Superior temporal gyrus (tissue), 1 donor: ENCODE data around the gene DUSP7.

Experiments used
- DNase-seq: peaks from one replicate; pipeline ENCODE4 v3.0.0-alpha.2; 2016; ENCODE audit errors: extremely low spot score

DUSP7 gene

DNA sequence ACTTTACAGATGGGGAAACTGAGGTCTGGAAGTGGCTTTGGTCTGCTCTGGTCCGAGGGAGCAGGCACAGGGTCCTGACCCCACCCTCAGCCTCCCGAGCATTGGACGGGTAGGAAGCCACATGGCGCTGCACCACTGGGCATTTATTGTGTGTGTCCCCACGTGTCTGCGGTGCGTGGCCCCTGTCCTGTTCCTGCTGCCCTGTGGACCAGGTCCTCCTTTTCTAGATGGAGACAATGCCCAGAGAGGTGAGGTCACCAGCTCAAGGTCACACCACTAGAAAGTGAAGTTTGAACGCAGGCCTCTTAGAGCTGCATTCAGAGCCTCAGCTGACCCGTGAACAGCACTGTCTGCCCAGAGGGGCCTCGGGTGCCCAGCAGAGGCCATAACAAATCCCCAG, 26.8 kb downstream of the DUSP7 start:
- no peak for DNase-seq

DNA sequence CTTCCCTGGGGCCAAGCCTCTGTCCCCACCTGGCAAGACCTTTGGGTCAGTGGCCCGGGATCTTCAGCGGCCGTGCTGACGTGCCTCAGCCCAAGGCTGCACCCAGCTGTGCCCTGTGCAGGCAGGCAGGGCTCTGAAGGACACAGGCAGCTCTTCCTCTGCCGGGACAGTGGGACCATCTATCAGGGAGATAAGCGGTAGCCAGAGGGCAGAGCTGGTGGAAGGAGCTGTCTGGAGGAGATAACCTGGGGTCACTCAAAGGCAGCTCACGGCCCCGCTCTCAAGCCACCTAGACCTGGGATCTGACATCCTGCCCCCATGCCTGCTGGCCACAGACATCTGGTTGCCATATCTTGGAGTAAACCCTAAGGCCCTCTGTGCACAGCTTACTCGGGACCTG, 27.3 kb downstream of the DUSP7 start:
- DNase-seq = no peak

DNA sequence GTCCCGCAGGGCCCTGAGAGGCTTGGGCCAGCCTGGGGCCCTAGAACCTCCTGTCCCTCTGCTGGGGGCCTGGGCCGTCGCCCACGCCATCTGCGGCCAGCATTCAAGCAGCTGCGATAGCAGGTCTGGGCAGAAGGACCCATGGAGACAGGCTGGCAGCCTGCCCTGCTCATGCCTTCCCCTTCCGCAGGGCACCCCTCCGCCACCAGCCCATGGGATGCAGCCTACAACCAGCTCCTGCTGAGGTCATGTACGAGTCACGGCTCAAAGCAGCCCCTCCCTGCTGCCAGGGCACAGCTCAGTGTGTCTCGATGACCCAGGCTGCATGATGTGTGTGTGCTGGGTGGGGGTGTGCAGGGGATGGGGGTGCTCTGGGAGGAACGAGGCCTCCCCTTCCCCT, 27.8 kb downstream of the DUSP7 start:
- peak; percentile 85 for DNase-seq

DNA sequence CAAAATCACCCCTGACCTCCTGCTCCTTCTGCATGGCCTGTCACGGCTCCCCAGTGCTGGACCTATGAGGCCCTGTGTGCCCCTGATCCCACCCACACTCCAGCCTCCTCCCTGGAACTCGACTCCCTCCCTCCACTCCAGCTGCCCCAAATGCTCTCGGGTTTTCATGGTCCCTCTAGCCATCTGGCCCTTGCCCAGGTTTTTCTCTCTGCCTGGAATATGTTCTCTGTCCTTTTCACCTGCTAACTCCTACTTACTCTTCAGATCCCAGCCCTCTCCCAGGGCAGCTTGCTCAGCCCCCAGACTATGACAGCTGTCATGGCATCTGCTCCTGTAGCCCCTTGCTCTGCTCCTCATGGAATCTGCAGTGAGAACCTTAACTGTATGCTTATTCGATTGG, 30.3 kb downstream of the DUSP7 start:
- DNase-seq = no peak

DNA sequence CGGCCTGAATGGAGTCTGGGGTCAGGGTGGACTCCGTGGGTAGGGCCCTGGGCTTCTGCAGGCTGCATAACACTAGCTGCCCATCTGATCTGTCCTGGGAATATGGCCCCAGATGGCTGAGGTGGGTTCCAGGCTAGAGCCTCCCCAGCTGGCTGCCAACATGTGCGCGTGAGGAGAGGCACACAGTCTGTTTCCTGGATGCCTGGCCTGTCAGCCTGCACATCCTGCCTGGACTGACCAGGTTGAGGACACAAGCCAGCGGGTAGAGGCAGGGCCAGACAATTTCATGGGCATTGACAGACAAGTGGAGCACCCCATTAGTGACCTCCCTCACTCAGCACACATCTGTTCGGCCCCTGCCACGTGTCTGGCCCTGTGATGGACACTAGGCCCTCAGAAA, 30.9 kb downstream of the DUSP7 start:
- no peak for DNase-seq

DNA sequence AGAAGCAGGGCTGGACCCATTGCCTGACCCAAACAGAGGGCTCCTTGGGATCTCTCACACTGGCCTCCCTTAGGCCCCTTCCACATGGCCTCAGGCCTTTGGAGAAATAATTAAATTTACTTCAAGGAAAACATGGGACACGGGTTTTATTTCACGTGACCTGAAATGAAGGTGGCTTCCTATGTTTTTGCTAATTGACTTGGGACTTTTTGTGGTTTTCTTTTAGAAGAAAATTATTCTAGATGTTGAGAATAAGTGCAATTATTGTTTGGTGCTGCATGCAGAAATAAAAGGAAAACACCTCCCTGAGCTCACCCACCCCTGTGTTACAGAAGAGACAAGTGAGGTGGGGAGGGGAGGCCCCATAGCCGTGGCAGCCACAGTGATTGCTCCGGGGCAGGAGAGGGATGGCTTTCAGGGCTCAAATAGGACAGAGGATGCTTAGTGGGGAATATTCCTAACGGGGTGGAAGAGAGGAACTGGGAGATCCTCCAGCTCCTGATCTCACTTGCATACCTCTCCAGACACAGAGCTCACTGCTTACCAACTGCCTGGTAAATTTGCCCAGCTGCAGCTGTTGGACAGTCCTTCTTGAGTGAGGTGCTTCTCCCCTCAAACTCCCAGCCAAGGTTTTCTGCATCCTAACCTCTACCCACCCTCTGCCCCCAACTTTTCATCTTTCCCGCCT, 31.5 kb downstream of the DUSP7 start:
- no peak for DNase-seq

DNA sequence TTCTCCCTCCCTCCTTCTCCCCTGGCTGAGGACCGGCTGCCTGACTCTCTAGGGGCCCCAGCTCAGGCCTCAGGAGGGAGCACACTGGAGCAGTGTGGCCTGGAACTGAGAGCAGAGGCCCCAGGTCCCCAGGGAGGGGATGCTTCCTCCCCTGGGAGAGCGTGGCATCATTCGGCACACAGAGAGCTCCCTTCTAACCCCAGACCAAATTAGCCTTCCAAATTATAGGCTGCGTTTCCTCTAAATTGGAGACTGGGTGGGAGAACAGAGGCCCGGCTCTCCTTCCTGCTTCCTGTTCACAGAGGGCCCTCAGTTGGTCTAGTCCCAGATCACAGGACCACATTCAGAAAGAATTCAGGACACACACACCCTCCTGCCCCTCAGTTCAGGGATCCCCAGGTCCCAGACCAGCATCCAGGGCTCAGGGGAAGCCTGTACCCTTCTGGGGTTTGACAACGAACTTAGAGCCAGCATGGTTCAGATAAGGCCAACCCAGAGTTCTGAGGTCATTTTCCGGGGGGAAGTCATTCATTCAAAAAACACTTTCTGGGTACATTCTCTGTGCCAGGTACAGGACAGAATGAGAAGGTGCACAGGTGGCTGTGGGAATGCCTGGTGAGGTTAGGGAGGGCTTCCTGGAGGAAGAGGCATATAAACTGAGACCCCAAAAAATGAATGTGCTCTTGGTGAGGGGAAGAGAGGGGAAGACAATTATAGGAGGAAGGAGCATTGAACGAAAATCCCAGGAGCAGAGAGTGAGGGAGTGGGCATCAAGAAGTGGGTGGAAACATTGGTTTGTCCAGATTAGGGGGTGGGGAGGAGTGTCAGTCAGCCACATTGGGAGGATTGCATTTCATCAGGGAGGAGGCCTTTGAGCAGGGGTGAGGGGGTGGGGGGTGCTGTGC, 32.3 kb downstream of the DUSP7 start:
- no peak for DNase-seq

DNA sequence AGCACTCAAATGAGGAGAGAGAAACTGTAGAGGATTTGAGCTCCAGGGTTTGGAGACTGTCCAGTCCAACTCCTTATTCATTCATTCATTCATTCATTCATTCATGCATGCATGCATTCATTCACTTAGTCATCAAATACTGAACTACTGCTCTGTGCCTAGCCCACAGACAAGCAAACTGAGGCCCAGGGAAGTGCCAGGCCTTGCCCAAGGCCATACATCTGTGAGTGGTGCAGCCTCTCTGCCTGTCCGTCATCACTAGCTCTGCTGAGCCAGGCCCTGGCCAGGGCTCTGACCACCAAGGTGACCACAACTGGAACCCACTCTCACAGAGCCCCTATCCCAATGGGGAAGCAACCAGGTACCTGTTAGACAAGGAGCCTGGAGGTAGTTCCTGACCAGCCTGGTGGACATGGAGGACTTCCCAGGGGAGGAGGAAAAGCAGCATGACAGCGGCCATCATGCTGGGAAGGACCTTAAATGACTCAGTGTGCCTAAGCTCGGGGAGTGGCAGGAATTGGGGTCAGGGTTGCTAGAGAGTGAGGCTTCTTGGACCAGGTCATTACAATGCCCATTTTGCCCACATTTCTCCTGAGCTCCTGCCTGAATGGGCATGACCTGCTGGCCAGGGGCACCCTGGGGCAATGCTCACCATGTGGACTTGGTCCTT, 33.1 kb downstream of the DUSP7 start:
- no peak for DNase-seq

DNA sequence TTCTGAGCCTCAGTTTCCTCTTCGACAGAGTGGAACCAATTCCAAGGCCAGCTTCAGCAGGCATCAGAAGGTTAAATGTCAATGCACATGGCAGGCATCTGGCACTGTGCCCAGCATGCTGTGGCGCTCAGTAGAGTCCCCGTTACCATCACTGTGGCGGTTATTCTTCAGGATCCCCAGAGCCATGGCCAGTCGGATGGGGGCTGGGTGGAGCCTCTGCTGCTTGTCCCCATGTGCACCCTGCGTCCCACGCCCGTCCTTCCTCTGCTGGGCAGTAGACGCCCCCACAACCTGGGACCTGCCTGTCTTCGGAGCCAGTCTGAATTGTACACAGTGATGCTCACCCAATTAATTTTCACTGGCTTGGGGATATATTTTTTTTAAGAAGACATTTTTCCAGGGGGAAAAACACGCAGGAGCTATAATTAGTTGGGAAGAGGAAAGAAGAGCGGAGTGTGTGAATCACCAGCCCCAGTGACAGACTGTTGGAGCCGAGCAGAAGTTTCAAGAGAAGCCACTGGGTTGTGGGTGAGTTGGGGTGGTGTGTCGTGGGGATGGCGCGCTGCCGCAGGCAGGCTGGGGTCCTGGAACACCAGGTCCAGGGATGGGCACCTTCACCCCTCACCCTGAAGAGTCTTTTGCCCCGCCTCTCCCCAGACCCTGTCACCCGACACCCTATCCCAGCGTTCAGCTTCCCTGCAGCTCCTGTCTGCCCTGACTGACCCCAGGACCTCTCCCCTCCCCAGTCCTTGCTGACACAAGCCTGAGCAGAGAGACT, 33.9 kb downstream of the DUSP7 start:
- DNase-seq = no peak

DNA sequence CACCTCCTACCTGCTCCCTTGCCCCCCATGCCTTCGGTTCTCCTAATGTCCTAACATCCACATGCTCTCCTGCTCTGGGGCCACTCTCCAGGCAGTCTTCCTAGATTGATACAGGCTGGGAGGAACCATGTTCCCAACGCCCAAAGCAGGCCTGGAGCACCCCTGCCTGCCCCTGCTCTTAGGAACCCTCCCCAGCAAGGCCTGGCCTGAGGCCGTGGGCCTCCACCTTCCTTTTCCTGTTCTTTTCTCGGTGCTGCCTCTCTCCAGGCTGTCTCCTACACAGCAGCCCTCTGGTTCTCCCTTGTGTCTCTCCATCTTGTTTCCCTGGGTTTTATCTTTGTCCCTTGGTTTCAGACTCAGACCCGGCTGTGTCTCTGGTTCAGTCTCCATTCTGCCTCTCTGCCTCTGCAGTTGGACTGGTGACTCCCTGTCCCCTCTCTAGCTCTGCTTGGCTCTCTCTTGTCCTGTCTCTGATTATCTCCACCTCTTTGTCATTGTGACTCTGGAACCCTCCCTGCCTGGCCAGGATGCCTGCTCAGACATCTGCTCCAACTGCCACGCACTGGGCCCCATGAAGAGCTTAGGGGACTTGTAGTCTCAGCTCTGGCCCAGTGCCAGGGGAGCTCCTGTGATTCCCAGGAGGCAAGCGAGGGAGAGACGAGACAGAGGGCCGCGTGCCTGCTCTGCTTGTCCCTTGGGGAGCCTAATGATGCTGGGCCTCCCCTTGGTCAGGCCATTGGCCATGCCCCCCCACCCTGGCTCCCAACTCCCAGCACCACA, 34.7 kb downstream of the DUSP7 start:
- DNase-seq = no peak

DNA sequence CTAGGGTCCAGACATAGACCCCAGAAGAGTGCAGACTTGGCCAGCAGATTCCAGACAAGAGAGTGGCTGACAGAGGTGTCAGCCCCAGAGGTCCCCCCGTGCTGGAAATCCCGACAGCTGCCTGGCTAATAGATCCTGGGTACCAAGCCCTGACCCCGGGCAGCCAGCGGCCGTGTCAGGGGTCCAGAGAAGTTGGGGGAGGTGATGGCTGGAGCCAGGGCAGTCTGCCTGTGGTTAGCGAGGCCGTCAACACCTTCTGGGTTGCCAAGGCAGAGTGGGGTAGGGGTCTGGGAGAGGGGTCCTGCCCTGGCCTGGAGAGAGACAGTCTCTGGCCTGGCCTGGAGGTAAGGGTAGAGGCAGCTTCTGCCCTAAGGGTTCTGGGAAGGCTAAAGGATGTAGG, 35.6 kb downstream of the DUSP7 start:
- no peak for DNase-seq

DNA sequence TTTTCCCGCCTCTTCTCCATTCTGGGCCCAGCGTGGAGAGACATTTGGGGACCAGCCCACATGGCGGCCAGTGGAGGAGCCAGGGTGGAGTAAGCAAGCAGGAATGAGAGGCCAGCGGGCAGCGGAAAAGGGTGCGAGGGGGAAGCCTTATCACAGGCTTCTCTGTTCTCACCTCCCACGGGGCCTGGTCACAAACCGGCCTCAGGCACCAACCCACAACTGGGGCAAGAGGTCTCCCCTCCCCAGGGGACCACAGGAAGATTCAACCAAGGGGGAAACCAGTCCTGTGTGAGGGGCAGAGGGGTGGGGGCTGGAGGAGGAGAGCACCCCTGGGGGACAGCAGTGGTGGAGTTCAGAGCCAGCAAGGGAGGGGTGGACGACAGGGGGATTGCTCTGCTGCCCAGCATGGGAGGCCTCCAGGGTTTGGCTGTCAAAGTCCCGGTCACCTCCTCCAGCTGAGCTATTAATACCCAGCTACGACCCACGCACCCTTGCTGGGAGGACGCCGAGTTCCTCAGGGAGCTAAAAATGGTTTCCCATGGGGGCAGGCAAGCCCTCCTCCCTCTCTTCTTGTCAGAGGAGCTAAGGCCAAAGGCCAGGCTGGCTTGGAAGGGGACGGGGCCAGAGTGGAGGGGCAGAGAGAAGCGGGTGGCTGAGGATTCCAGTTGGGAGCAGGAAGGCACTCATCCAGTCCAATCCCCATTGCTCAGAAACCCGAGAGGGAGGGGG, 36.9 kb downstream of the DUSP7 start:
- DNase-seq = no peak

DNA sequence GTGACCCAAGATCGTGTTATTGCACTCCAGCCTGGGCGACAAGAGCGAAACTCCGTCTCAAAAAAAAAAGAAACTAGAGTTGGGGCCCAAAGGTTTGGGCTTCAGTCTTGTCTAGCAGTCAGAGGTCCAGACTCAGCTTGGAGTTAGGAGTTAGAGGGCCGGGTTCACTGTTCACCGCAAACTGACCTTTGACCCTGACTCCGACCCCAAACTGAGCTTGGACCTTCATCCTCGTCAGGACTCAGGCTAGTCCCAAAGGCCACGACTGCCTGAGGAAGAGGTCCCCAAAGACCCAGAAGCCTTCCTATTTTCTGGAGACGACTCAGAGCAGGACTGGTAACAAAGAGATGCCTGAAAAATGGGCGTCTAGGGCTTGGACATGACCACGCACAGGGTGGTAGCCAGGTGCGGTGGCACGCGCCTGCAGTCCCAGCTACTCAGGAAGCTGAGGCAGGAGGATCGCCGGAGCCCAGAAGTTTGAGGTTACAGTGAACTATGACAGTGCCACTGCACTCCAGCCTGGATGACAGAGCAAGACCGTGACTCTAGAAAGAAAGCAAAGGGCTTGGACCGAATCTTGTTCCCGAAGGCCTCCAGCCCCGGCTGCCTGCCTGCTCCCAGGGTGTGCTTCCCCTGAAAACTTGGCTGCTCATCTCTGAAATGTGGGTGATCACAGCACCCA, 37.9 kb downstream of the DUSP7 start:
- no peak for DNase-seq

DNA sequence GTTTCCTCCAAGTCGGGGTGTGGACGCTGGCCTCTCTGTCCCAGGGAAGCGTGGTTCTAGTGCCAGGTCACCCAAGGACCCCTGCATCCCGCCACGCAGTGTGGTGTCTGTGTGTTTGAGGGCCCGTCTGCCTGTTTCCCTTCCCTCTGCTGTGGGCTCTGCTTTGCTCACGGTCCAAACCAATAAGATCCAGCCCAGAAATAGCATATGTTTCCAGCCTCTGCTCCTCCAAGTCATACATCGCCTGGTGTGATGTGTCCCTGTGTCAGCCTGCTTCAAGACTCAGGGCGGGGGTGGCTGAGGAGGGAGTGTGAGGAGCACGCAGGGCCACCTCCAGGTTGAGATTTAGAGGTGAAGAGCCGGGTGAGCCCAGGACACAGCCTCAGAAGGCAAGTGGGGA, 38.8 kb downstream of the DUSP7 start:
- no peak for DNase-seq

DNA sequence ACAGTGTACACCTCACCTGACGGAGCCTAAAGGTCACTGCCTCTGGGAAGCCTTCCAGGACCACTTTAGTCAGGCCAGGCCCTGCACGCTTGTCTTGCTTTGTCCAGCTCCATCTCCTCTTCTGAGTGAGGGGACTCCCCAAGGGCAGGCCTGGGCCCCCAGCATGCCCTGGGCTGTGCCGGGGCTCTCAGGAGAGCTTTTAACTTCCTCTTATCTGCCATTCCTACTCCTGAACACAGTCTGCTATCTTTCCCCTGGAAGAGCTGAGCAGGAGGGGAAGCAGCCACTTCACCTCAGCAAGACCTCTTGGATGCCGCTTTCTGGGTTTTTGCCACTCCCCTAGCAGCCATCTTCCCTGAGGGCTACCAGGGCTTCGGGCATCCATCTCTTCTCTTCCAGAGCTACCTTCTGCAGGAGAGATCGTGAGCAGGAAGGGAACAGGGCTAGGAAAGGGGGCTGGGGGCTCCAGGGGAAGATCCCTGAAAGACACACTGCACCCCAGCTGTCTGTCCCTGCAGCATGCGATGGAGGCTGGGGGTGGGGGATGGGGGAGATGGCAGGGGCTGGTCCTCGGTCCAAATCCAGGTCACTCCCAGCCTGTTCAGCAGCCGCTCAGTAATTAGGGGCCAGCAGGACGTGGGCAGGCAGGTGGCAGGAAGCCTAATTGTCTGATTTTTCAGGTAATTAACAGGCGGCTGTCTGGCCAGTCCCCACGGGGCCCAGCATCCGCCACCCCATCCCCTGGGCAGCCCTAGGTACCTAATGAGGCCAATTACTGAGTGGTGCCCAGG, 40.7 kb downstream of the DUSP7 start:
- DNase-seq = no peak

DNA sequence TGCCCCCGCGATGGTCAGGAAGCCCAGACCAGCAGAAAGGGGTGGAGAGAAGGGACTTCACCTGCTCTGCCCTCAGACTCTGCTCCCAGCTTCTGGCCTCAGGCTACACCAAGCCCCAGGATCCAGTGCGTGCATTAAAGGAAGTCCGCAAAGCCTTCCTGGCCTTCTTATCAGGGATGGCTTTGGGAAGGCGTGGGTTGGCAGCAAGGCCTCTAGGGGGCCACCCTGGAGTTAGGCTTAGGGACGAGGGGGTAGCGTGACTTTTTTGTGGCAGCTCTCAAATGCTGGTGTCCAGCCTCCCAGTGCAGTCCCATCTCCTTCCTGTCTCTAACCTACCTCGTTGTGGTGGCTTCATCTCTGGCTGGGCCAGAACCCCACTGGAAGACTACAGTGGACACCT, 41.8 kb downstream of the DUSP7 start:
- DNase-seq = no peak

DNA sequence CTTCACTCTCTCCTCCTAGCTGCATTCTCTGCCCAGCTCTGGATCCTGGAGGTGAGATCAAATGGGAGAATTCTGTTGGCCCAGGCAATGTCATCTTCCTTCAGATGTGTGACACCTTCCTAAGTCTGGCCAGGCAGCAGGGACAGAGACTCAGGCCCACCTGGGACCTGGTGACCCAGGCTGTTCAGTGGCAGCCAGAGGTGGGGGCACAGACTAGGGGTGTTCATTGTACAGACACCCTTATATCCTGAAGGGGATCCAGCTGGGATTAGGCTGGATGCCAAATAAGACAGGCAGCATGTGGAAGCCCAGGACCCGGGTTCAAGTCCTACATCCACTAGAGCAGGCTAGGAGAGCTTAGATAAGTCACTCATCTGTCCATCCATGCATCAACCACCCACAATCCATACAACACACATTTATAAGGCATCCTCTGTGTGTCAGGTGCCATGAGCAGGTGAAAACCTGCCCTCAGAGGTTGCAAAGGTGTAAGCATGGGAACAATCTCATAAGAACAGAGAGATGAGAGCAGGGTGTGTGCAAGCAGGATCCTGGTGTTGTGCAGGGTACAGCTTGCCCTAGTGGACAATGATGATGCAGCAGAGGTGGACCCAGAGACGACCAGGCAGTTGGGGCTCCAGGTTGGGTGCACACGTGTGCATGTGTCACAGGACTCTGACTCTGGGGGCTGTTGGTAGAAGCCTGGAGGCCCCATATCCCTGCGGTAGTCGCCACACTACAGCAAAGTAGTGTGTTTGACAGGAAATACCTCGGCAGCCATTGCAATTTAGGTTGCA, 42.4 kb downstream of the DUSP7 start:
- DNase-seq = no peak

DNA sequence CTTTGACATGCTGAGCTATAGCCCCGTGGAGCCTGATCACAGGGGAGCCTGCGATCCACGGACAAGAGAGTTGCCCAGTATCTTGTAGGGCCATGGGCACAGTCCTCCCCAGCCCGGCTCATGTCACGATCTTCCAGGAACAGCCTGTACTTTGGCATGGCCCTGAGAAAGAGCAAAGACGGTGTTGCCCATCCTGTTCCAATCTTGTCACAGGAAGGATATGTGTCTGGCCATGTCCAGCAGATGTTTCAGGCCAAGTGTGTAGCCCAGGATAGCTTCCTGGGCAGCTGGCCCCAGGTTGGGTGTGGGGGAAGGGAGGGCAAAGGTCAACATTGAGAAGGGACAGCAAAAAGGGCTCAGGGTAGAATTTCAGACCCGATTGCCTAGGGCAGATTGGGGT, 43.7 kb downstream of the DUSP7 start:
- DNase-seq = no peak
